DMS 273 treated with DMSO at 0.1 percent for 48 hours (cell line): Measurements from ENCODE around the gene SPRYD4.

Experiments
- DNase-seq: peaks from one replicate; lab custom pipeline; 2025; lab: John Stamatoyannopoulos, UW

SPRYD4 gene

DNA sequence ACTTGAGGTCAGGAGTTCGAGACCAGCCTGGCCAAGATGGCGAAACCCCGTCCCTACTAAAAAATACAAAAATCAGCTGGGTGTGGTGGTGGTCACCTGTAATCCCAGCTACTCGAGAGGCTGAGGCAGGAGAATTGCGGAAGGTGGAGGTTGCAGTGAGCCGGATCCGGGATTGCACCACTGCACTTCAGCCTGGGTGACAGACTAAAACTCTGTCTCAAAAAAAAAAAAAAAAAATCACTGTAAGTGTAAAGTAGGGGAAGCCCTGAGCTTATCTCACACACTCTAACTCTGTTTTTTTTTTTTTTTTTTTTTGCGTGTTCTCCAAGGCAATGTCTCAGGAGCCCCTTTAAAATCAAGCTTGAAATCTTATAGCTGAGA is 52.8 kb downstream of the SPRYD4 start:
- DNase-seq, result no peak

DNA sequence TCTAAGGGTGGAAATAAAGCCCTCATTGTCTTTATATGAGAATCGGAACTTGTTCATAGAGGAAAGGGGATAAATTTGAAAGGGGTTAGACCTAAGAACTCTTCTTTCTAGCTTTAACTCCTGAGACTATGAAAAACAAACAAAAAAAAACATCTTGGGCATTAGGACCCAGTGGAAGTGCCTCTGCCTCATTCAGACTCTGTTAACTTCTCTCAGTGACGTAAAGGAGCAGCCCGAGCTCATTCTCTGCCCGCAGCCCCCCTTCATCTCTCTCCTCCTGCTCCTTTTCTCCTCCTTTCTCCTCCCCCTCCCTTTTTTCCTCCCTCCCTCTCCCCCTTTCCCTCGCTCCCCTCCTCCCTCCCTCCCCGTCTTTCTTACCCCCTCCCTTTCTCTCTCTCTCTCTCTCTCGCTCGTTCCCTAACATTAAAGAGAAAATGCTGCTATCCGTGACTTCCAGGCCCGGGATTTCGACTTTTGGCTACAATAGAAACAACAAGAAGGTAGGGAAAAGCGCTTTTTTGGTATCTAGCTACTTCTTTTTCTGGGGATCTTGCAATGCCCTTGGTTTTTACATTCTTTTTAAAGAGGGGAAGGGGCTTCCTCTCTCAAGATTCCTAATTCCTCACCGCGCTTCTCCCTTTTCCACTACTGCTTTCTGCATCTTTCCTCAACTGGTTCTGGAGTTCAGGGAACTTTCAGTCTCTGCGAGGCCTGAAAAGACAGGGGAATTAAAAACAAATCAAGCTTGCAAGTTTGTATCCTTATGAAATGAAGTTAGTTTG is 53.4 kb downstream of the SPRYD4 start, which contains the start of gene RBMS2:
Gene RBMS2, plus strand, starts transcription at position 231 of the 782 bp plus-strand sequence. Its CDS starts 204 bp downstream, at position 435.
- peak; percentile 46 for DNase-seq

DNA sequence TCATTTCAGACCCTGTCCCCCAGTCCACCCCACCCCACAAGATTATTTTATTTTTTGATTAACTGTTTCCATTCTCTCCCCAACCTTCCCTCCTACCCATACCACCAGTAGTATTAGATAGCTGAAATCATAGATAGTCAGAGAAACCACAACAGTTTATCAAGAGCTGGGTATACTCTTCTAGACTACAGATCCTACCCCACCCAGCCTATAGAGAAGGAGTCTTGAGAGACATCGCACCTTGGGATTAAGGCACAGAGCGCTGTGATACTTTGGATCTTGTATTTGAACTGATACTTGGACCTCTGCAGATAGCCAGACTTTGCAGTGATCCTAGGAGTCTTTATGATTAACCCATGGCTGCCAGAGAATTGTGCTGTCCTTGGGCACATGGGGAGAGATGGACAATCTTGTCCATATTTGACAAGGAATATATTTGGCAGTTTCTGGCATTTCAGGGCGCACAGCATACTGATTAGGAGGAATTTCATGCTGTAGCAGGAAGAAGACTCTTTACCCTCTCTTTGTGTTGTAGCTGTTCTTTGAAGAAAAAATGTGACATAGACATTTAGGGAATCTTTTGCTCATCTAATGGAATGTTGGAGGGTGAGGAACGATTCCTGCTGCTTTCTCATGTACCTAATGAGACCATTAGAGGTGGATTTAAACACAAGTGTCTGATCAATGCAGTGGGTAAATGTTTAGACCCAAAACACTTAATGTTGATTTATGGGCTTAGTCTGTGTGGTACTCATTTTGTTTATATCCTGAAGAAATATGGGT is 54.2 kb downstream of the SPRYD4 start:
- DNase-seq, result no peak

DNA sequence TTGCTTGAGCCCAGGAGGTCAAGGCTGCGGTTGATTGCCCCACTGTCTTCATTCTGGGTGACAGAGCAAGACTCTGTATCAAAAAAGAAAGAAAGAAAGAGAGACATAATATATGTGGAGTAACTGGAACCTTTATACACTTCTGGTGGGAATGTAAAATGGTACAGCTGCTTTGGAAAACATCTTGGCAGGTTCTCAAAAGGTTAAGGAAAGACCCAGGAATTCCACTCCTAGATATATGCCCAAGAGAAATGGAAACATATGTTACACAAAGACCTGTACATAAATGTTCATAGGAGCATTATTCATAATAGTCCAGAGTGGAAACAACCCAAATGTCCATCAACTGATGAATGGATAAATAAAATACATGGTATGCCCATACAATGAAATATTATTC is 60.5 kb downstream of the SPRYD4 start:
- no peak for DNase-seq
